ENCODE data around the gene APOA1. TPM values are rescaled to one million over a fixed set of nuclear protein-coding genes. Genes with fewer than 3 reads are reported as not detected.

APOA1 gene
- polyA plus RNA-seq, 1 experiment, result not detected

DNA sequence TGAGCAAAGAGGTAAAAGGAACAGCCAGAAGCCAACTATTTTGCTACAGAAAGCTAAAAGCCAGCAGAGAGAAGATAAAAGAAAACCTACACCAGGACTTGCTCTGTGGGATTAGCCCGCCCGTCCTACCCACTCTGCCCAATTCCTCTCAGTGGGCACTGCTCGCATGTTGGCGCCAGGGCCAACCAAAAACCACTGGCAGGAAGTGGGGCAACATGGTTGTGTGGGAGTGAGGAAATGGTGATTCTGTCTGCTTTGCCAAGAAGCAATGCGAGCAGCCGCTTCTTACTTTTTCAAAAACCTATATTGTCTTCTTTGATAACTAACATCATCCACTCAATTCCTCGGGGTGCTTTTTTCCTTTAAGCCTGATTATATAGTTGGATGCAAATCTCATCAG is 14.2 kb upstream of the APOA1 start:
- no peak for DNase-seq (ENCODE audit: low read depth, low spot score)
- TF ChIP-seq, protein P1, sequence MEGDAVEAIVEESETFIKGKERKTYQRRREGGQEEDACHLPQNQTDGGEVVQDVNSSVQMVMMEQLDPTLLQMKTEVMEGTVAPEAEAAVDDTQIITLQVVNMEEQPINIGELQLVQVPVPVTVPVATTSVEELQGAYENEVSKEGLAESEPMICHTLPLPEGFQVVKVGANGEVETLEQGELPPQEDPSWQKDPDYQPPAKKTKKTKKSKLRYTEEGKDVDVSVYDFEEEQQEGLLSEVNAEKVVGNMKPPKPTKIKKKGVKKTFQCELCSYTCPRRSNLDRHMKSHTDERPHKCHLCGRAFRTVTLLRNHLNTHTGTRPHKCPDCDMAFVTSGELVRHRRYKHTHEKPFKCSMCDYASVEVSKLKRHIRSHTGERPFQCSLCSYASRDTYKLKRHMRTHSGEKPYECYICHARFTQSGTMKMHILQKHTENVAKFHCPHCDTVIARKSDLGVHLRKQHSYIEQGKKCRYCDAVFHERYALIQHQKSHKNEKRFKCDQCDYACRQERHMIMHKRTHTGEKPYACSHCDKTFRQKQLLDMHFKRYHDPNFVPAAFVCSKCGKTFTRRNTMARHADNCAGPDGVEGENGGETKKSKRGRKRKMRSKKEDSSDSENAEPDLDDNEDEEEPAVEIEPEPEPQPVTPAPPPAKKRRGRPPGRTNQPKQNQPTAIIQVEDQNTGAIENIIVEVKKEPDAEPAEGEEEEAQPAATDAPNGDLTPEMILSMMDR (IDR thresholded peaks at IDR 0.05; ENCODE audit: low read depth, low read length), result no peak
- Histone ChIP-seq H3K9me3 (ENCODE audit: control insufficient read depth, insufficient read depth, low read length) (no peaks in the 10 kb centered on the region), H3K27ac (ENCODE audit: low read depth, low read length) (peak overlapping the region; percentile 39), H3K4me3 (ENCODE audit: low read depth, low read length) (no peak overlapping the region), H3K27me3 (ENCODE audit: control insufficient read depth, insufficient read depth, low read length) (no peaks in the 10 kb centered on the region)
- ChIA-PET POLR2A (no interaction called here), CTCF (interaction anchor here (1.1 to 3.3 kb wide), 4 partner anchors 15 to 254 kb away, joined by 4 to 22 read pairs (median 6); partner anchors contain the start of gene APOA5)

DNA sequence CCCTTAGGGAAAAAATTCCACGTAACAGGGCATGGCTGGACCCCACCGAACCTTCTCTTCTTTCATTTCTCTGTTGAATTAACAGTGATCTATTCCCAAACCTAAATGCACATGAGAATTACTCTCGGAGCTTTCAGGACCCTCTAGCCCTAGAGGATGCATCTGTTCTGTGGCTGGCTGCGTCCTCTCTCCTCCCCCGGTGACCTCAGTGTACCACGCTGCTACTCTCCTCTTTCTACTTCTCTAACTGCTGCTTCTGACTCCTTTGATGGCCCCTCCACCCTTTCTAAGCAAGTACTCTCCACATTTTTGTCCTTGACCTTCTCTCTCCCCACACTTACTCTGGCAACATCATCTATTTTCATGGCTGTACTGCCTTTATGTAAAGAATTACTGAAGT is 12.1 kb upstream of the APOA1 start:
- TF ChIP-seq, protein P1 (IDR thresholded peaks at IDR 0.05; ENCODE audit: low read depth, low read length), result no peak

DNA sequence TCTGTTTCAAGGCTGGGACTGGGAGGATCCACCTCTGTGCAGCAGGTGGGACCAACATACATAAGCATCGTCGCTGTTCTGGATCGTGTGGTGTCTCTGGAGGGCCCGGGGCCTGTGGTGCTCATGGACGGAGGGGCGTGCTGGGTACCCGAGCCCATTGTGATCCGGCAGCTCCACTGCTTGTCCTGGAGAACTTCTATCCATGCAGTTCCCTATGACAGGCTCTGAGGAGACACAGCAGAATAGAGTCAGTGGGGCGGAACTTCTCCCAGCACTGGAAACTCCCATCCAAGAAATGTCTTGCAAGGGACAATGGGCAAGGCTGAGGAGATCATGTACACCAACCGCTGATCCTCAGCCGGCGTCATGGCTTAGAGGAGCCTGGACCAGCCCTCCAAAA is 11.6 kb upstream of the APOA1 start:
- no peak for DNase-seq (ENCODE audit: low read depth, low spot score)
- Histone ChIP-seq H3K27me3 (ENCODE audit: control insufficient read depth, insufficient read depth, low read length) (no peaks in the 10 kb centered on the region), H3K9me3 (ENCODE audit: control insufficient read depth, insufficient read depth, low read length) (no peaks in the 10 kb centered on the region), H3K27ac (ENCODE audit: low read depth, low read length) (no peak overlapping the region), H3K4me3 (ENCODE audit: low read depth, low read length) (no peak overlapping the region)
- TF ChIP-seq, protein P1 (IDR thresholded peaks at IDR 0.05; ENCODE audit: low read depth, low read length), result no peak
- POLR2A ChIA-PET, result no interaction called here
- CTCF ChIA-PET, result interaction anchor here (1.0 to 2.3 kb wide), 4 partner anchors 8 to 257 kb away, joined by 3 to 8 read pairs (median 6); partner anchors contain the start of gene APOA5

More for the DNA sequence above, 12.1 kb upstream of the APOA1 start:
- Histone ChIP-seq H3K4me3 (ENCODE audit: low read depth, low read length) (no peak overlapping the region), H3K27me3 (ENCODE audit: control insufficient read depth, insufficient read depth, low read length) (no peaks in the 10 kb centered on the region), H3K9me3 (ENCODE audit: control insufficient read depth, insufficient read depth, low read length) (no peaks in the 10 kb centered on the region), H3K27ac (ENCODE audit: low read depth, low read length) (no peak overlapping the region)
- CTCF ChIA-PET, result interaction anchor here (1.0 to 2.3 kb wide), 4 partner anchors 8 to 58 kb away, joined by 3 to 8 read pairs (median 6); partner anchors contain the start of gene APOA5
- POLR2A ChIA-PET, result no interaction called here
- no peak for DNase-seq (ENCODE audit: low read depth, low spot score)

DNA sequence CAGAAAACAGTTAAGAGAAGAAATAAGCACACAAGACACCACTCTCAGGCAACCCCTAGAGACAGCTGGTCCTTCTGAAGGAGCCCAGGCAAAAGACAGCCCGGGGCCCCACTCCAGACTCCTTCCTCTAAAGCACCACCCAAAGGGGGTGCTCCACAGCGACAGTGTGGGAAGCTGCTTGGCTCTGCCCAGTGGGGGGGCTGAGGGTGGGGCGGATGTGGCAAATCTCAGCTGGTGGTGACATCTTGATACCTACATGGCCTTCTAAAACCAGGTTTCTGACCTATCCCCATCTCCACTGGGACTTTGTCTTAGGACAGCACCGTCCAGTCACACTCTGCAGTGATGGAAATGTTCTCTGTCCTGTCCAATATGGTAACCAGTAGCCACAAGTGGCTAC is 10.2 kb upstream of the APOA1 start:
- POLR2A ChIA-PET, result interaction anchor here (0.6 kb wide), 1 partner anchor 378 kb away, joined by 3 read pairs; no protein-coding TSS in a partner anchor
- Histone ChIP-seq H3K4me3 (ENCODE audit: low read depth, low read length) (no peak overlapping the region), H3K9me3 (ENCODE audit: control insufficient read depth, insufficient read depth, low read length) (no peaks in the 10 kb centered on the region), H3K27me3 (ENCODE audit: control insufficient read depth, insufficient read depth, low read length) (no peaks in the 10 kb centered on the region), H3K27ac (ENCODE audit: low read depth, low read length) (no peak overlapping the region)
- TF ChIP-seq, protein P1 (IDR thresholded peaks at IDR 0.05; ENCODE audit: low read depth, low read length), result no peak
- no peak for DNase-seq (ENCODE audit: low read depth, low spot score)
- CTCF ChIA-PET, result interaction anchor here (0.9 to 2.3 kb wide), 5 partner anchors 12 to 259 kb away, joined by 3 to 8 read pairs (median 4); partner anchors contain the start of gene APOA5

DNA sequence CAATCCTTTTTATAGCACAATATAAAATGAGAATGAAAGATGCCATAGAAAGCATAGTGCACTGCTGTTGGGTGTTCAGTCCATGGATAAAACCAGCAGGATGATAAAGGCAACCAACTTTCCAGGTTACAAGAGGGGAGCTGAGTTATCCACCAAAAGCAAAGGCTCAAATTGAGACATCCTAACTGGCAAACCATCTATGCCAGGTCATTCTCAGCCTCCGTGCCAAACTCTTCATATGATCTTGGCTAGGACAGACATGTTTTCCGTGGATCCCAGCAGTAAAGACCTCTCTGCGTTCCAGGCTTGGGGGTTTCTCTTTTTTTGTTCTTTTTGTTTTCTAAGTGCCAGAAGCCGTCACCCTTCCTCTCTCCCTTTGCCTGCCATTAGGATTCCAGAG is 7.3 kb upstream of the APOA1 start:
- no peak for DNase-seq (ENCODE audit: low read depth, low spot score)
- CTCF ChIA-PET, result no interaction called here
- TF ChIP-seq, protein P1 (IDR thresholded peaks at IDR 0.05; ENCODE audit: low read depth, low read length), result no peak
- Histone ChIP-seq H3K27me3 (ENCODE audit: control insufficient read depth, insufficient read depth, low read length) (no peaks in the 10 kb centered on the region), H3K27ac (ENCODE audit: low read depth, low read length) (no peak overlapping the region), H3K9me3 (ENCODE audit: control insufficient read depth, insufficient read depth, low read length) (no peaks in the 10 kb centered on the region), H3K4me3 (ENCODE audit: low read depth, low read length) (no peak overlapping the region)
- POLR2A ChIA-PET, result no interaction called here
